A673 (cell line): ENCODE measurements around the gene KRTAP4-8.

Experiments used
- EZH2 ChIP-seq: fragments of 200-600 bp; sonication (generic); IDR thresholded peaks from 2 replicates; pipeline ENCODE4 v1.6.1; 2017; ENCODE audit warnings: borderline replicate concordance, low read depth, mild to moderate bottlenecking, mixed read lengths, antibody characterized with exemption, low read length; ENCODE audit not compliant: poor library complexity, severe bottlenecking
- TF ChIP-seq, protein P1 (sequence below): fragments of 300-800, 200-600 bp; sonication (generic); conservative IDR thresholded peaks from 2 replicates; pipeline ENCODE4 v1.5.1; 2017; ENCODE audit warnings: low read depth, mild to moderate bottlenecking, antibody characterized with exemption, low read length, moderate library complexity, mixed read lengths

GRCh38 chr17:41131979-41132378, 34.0 kb upstream of the KRTAP4-8 start:
- TF ChIP-seq, protein P1, sequence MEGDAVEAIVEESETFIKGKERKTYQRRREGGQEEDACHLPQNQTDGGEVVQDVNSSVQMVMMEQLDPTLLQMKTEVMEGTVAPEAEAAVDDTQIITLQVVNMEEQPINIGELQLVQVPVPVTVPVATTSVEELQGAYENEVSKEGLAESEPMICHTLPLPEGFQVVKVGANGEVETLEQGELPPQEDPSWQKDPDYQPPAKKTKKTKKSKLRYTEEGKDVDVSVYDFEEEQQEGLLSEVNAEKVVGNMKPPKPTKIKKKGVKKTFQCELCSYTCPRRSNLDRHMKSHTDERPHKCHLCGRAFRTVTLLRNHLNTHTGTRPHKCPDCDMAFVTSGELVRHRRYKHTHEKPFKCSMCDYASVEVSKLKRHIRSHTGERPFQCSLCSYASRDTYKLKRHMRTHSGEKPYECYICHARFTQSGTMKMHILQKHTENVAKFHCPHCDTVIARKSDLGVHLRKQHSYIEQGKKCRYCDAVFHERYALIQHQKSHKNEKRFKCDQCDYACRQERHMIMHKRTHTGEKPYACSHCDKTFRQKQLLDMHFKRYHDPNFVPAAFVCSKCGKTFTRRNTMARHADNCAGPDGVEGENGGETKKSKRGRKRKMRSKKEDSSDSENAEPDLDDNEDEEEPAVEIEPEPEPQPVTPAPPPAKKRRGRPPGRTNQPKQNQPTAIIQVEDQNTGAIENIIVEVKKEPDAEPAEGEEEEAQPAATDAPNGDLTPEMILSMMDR: no peak
- TF ChIP-seq EZH2: no peak
